HG03571 (cell line): ENCODE data around the gene HMGCLL1.

Experiments used
- ATAC-seq: cut with Tn5 transposase; IDR thresholded peaks from one replicate; pipeline ENCODE4 v1.9.1; 2021; ENCODE audit not compliant: unreplicated experiment

Gene HMGCLL1

DNA sequence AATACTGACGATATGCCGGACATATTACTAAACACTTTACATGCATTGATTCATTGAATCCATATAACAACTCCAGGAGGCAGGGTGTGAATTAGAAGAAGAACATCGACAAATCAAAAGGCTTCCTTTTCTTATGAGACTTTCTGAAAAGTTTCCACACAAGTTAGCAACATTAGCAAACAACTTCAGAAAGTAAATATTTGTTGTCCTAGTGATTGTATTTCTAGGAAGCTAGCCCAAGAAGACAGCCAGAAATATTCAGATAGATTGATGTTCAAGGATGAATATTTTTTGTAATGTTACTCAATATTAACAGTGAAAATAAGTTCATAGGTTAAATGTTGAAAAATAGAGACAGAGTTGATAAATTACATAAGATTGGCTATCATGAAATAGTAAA lies 131.1 kb downstream of the HMGCLL1 start:
- ATAC-seq, result no peak

DNA sequence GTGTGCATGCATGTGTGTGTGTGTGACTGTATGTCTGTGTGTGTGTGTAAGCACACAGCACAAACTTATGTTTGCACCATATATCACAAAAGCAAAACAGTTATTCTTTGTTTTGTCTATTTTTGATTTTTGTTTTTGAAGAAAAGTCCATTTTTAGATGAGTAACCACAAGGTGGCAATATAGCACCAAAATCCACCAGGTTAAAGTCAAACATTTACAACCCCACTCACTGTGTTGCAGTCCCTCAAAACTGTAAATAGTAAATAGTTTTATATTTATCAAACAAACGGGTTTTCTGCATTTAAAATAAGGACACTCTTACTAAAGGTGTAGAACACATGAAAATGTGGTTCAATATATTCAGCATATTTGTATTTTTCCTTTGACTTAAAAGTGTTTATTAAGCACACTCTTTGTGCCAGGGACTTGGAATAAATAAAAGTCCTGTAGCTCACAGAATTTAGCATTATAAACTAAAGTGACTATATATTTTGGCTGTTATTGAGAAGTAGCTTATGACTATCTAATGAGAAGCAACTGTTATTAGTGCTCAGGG lies 133.3 kb downstream of the HMGCLL1 start:
- no peak for ATAC-seq

- no peak for ATAC-seq
These were observed 135.5 kb downstream of the HMGCLL1 start for GRCh38 chr6:55443238-55444134.

DNA sequence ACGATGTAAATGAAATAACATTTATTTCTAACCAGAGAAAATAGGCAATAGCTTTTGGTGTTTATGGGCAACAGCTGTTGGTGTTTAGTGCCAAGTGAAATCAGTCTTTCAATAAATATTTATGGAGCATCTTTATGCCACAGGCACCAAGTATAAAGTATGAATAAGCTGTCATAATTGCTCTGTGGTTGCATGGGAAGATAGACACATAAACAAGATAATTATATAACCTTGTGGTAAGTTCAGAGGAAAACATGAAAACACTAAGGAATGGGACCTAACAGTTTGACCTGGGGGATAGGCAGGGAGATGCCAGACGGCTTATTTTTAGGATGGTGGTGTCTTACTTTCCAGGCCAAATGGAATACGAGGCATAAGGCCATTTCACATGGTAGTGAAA lies 140.8 kb downstream of the HMGCLL1 start:
- ATAC-seq, result no peak

DNA sequence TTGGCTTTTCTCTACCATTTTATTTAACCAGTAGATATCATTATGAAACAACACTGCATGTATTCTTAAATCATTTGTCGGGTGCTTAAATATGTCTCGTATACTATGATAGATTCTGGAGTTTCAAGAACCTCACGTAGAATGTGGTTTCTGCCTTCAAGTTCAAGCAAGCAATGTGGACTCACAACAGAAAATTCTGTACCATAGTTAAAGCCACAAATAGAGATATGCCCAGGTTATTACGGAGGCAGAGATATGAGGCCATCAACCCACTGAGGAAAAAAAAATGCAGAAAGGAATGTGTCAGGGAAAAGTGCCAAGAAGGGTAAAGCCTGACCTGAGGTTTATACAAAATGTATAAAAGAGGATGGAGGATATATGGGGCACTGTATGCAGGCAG lies 141.9 kb downstream of the HMGCLL1 start:
- no peak for ATAC-seq

DNA sequence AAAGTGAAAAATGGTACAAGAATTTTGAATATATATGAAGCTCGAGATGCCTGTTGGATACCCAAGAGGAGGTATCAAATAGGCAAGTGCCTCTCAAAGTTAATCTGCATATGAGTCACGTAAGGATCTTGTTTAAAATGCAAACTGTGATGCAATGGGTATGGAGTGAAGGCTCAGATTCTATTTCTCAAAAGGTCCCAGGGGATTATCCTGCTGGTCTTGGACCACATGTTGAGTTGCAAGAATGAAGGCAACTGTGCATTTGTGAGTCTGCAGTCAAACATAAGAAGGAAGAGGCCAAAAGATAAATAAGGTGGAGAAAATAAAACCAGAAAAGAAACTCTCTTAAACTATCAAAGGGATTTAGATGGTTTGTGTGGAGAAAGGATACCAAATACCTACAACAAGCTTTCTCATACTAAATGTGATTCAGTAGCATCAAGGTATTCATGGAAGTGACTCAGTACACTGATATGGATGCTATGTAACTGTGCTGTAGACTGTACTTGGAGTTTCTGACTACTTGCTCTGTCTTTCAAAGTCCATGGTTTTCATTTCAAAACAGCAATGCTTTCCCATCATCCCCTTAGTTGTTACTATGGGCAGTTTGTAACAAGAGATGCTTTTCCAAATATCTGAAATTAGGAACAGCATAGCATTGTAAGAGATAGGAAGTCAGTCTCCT lies 145.4 kb downstream of the HMGCLL1 start:
- ATAC-seq, result no peak

- no peak for ATAC-seq
These were observed 155.1 kb downstream of the HMGCLL1 start for GRCh38 chr6:55423933-55424332.

DNA sequence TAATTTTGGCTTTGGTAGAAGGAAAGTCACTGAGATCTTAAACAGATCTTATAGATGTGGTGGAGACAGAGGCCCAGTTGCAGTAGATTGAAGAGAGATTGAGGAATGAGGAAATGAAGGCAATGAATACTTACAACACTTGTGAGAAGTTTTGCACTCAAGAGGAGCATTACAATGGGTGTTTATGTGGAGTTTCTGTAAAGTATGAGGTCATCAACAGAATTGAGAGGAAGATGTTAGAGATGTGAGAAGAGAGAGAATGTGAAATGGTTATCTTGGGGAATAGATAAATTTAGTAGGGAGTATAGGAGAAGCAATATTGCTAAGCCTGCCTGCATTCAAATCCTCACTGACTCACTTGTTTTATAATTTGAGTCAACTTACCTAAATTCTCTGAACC lies 168.3 kb downstream of the HMGCLL1 start:
- no peak for ATAC-seq

GRCh38 chr6:55405474-55406235 lies 173.3 kb downstream of the HMGCLL1 start:
- ATAC-seq, result no peak

GRCh38 chr6:55399351-55399750 lies 179.6 kb downstream of the HMGCLL1 start:
- ATAC-seq, result no peak

DNA sequence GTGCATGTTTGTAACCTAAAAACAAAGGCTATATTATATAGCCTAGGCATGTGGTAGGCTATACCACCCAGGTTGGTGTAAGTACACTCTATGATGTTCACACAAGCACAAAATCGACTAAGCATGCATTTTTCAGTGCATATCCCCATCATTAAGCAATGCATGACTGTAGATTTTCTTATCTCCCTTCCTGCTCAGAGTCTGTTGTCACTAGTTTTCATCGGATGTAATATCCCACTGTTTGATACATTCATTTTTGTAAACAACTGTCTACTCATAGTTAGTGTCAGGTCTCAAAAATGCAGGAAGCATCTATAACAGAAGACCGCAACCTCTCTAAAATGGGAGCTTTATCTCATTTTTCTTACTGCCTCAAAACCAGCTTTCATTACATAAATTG lies 181.0 kb downstream of the HMGCLL1 start:
- no peak for ATAC-seq

GRCh38 chr6:55395871-55396270 lies 183.1 kb downstream of the HMGCLL1 start:
- no peak for ATAC-seq

GRCh38 chr6:55388211-55388610 lies 190.8 kb downstream of the HMGCLL1 start:
- no peak for ATAC-seq
